ENCODE results near the gene RGS7BP.

GRCh38 chr5:64534033-64534432, 28.2 kb downstream of the RGS7BP start:
- TF ChIP-seq CTCF (IDR thresholded peaks at IDR 0.05) (no peak), POLR2A (IDR thresholded peaks at IDR 0.05) (no peak)
